ENCODE data around the gene TNFRSF8. TPM values are rescaled to one million over a fixed set of nuclear protein-coding genes. Genes with fewer than 3 reads are reported as not detected.

TNFRSF8 gene
- total RNA-seq, 1 experiment from 2014 or later: 0.13 TPM

- POLR2A ChIA-PET: no interaction called here
- Histone ChIP-seq H3K36me3 (ENCODE audit: control insufficient read depth, insufficient read depth, low read length) (no peaks in the 10 kb centered on the region), H3K27ac (ENCODE audit: low read length) (no peak overlapping the region), H3K4me3 (ENCODE audit: low read depth in 2 of 2, low read length in 2 of 2) (no peak overlapping the region), H3K4me1 (ENCODE audit: control insufficient read depth, insufficient read depth, low read length) (peaks cover 11% of the 10 kb centered on the region), H3K27me3 (ENCODE audit: control insufficient read depth, insufficient read depth, low read length) (no peaks in the 10 kb centered on the region), H3K9me3 (ENCODE audit: control insufficient read depth, insufficient read depth, low read depth, low read length) (peaks cover 3% of the 10 kb centered on the region; the same call in 1 of the 2 replicates)
- no peak for DNase-seq (ENCODE audit: low read depth, low spot score)
- BruUV-seq (replicated peaks): no TSS peak
- no peak for ATAC-seq
- in situ Hi-C loops (cut with HindIII; ENCODE audit: low pct_unique_long_range_greater_than_20kb, low sequenced_read_pairs) (no loop called here), intact Hi-C loops (cut with micrococcal nuclease; ENCODE audit: unreplicated experiment) (no loop called here)
- CTCF ChIA-PET: interaction anchor here (0.7 kb wide), 1 partner anchor 27 kb away, joined by 3 read pairs; no protein-coding TSS in a partner anchor
- TF ChIP-seq SIN3A (IDR thresholded peaks at IDR 0.05; ENCODE audit: borderline replicate concordance, insufficient read depth, low read depth, low read length) (no peak), POLR2AphosphoS5 (IDR thresholded peaks at IDR 0.05; ENCODE audit: low read depth, low read length) (no peak), REST (IDR thresholded peaks at IDR 0.05; ENCODE audit: insufficient read depth in 1 of 2, low read depth in 2 of 2, low read length in 1 of 2) (no peak), CTCF (IDR thresholded peaks at IDR 0.05) (no peak), TCF7L2 (IDR thresholded peaks at IDR 0.05; ENCODE audit: low read depth, low read length) (no peak)
These were observed 89.2 kb downstream of the TNFRSF8 start for GRCh38 chr1:12152113-12152891.

- POLR2A ChIA-PET: no interaction called here
These were observed 90.2 kb downstream of the TNFRSF8 start for GRCh38 chr1:12153181-12153785.

More at GRCh38 chr1:12153181-12153785, 90.2 kb downstream of the TNFRSF8 start:
- TF ChIP-seq CTCF (IDR thresholded peaks at IDR 0.05) (no peak), TCF7L2 (IDR thresholded peaks at IDR 0.05; ENCODE audit: low read depth, low read length) (no peak), SIN3A (IDR thresholded peaks at IDR 0.05; ENCODE audit: borderline replicate concordance, insufficient read depth, low read depth, low read length) (no peak), POLR2AphosphoS5 (IDR thresholded peaks at IDR 0.05; ENCODE audit: low read depth, low read length) (no peak), REST (IDR thresholded peaks at IDR 0.05; ENCODE audit: insufficient read depth in 1 of 2, low read depth in 2 of 2, low read length in 1 of 2) (no peak)
- Histone ChIP-seq H3K27ac (ENCODE audit: low read length) (no peak overlapping the region), H3K4me3 (ENCODE audit: low read depth in 2 of 2, low read length in 2 of 2) (no peak overlapping the region), H3K4me1 (ENCODE audit: control insufficient read depth, insufficient read depth, low read length) (peaks cover 7% of the 10 kb centered on the region), H3K36me3 (ENCODE audit: control insufficient read depth, insufficient read depth, low read length) (no peaks in the 10 kb centered on the region), H3K27me3 (ENCODE audit: control insufficient read depth, insufficient read depth, low read length) (no peaks in the 10 kb centered on the region), H3K9me3 (ENCODE audit: control insufficient read depth, insufficient read depth, low read depth, low read length) (peaks cover 3% of the 10 kb centered on the region; the same call in 1 of the 2 replicates)
- no peak for DNase-seq (ENCODE audit: low read depth, low spot score)
- in situ Hi-C loops (cut with HindIII; ENCODE audit: low pct_unique_long_range_greater_than_20kb, low sequenced_read_pairs): no loop called here
- no TSS peak for BruUV-seq (replicated peaks)
- intact Hi-C loops (cut with micrococcal nuclease; ENCODE audit: unreplicated experiment): no loop called here
- CTCF ChIA-PET: no interaction called here
- ATAC-seq: peak; percentile 77

Measured in Panc1 (cell line).